ENCODE results near the gene ZDHHC3.
A peak's percentile ranks its signal among the peaks of the same experiment; 100 is the strongest.

The ZDHHC3 gene

GRCh38 chr3:44976002-44976815 lies at the start of gene ZDHHC3, which contains the start of gene EXOSC7:
ZDHHC3 (minus strand) TSS chr3:44976174; CDS start chr3:44959436, 16,738 bp downstream.
EXOSC7 (plus strand) TSS chr3:44976244; CDS start chr3:44976278, 34 bp downstream.
- peak; percentile 57 for DNase-seq (ENCODE audit: low read depth, low spot score)
- H3K27ac ChIP-seq = peak within 1 kb of the TSS; percentile 79

GRCh38 chr3:45024542-45025255 lies 48.7 kb upstream of the ZDHHC3 start:
- no peak for DNase-seq (ENCODE audit: low read depth, low spot score)
- no peak overlapping the region for H3K27ac ChIP-seq

GRCh38 chr3:45023675-45024074 lies 47.7 kb upstream of the ZDHHC3 start:
- H3K27ac ChIP-seq = no peak overlapping the region
- no peak for DNase-seq (ENCODE audit: low read depth, low spot score)

GRCh38 chr3:45021524-45022297 lies 45.7 kb upstream of the ZDHHC3 start:
- no peak for DNase-seq (ENCODE audit: low read depth, low spot score)
- no peak overlapping the region for H3K27ac ChIP-seq

GRCh38 chr3:45020534-45020933 lies 44.6 kb upstream of the ZDHHC3 start:
- no peak for DNase-seq (ENCODE audit: low read depth, low spot score)
- no peak overlapping the region for H3K27ac ChIP-seq

- H3K27ac ChIP-seq = no peak overlapping the region
- no peak for DNase-seq (ENCODE audit: low read depth, low spot score)
Observed at GRCh38 chr3:45017821-45018220, 41.8 kb upstream of the ZDHHC3 start.

GRCh38 chr3:45016916-45017315 lies 40.9 kb upstream of the ZDHHC3 start:
- H3K27ac ChIP-seq = no peak overlapping the region
- DNase-seq (ENCODE audit: low read depth, low spot score) = no peak

GRCh38 chr3:45012577-45012976 lies 36.6 kb upstream of the ZDHHC3 start:
- no peak overlapping the region for H3K27ac ChIP-seq
- DNase-seq (ENCODE audit: low read depth, low spot score) = no peak

GRCh38 chr3:45011756-45012508 lies 36.0 kb upstream of the ZDHHC3 start:
- DNase-seq (ENCODE audit: low read depth, low spot score) = no peak
- H3K27ac ChIP-seq = peak overlapping the region; percentile 45

- peak overlapping the region; percentile 45 for H3K27ac ChIP-seq
- peak; percentile 46 for DNase-seq (ENCODE audit: low read depth, low spot score)
Observed at GRCh38 chr3:45010811-45011333, 34.9 kb upstream of the ZDHHC3 start.

- no peak for DNase-seq (ENCODE audit: low read depth, low spot score)
- no peak overlapping the region for H3K27ac ChIP-seq
Observed at GRCh38 chr3:45009868-45010267, 33.9 kb upstream of the ZDHHC3 start.

GRCh38 chr3:45008117-45008516 lies 32.1 kb upstream of the ZDHHC3 start:
- peak overlapping the region; percentile 22 for H3K27ac ChIP-seq
- DNase-seq (ENCODE audit: low read depth, low spot score) = no peak

- no peak overlapping the region for H3K27ac ChIP-seq
- DNase-seq (ENCODE audit: low read depth, low spot score) = no peak
Observed at GRCh38 chr3:45007091-45007490, 31.1 kb upstream of the ZDHHC3 start.

GRCh38 chr3:45003859-45004258 lies 27.9 kb upstream of the ZDHHC3 start:
- H3K27ac ChIP-seq = no peak overlapping the region
- DNase-seq (ENCODE audit: low read depth, low spot score) = no peak

- no peak overlapping the region for H3K27ac ChIP-seq
- DNase-seq (ENCODE audit: low read depth, low spot score) = no peak
Observed at GRCh38 chr3:45003406-45003805, 27.4 kb upstream of the ZDHHC3 start.

GRCh38 chr3:45002720-45003119 lies 26.7 kb upstream of the ZDHHC3 start:
- no peak overlapping the region for H3K27ac ChIP-seq
- DNase-seq (ENCODE audit: low read depth, low spot score) = no peak

- H3K27ac ChIP-seq = no peak overlapping the region
- DNase-seq (ENCODE audit: low read depth, low spot score) = no peak
Observed at GRCh38 chr3:45002139-45002660, 26.2 kb upstream of the ZDHHC3 start.

- H3K27ac ChIP-seq = no peak overlapping the region
- no peak for DNase-seq (ENCODE audit: low read depth, low spot score)
Observed at GRCh38 chr3:45001738-45002137, 25.8 kb upstream of the ZDHHC3 start.

- no peak for DNase-seq (ENCODE audit: low read depth, low spot score)
- H3K27ac ChIP-seq = no peak overlapping the region
Observed at GRCh38 chr3:45000823-45001222, 24.8 kb upstream of the ZDHHC3 start.

GRCh38 chr3:44999782-45000181 lies 23.8 kb upstream of the ZDHHC3 start:
- no peak overlapping the region for H3K27ac ChIP-seq
- no peak for DNase-seq (ENCODE audit: low read depth, low spot score)

Data from epithelial cell of prostate (primary cell).